GM18861 (cell line): ENCODE data around the gene MBOAT1.
"Not testable (repeated sequence)": the region's sequence is repeated elsewhere in the genome, so short reads cannot be mapped to it uniquely, and the experiment has no call there.

Experiments
- ATAC-seq: cut with Tn5 transposase; IDR thresholded peaks from one replicate; pipeline ENCODE4 v1.9.1; 2021; ENCODE audit not compliant: unreplicated experiment

Gene MBOAT1

GRCh38 chr6:20142866-20143265 lies 69.4 kb downstream of the MBOAT1 start:
- ATAC-seq, result no peak

- ATAC-seq, result no peak
Observed at GRCh38 chr6:20141931-20142330, 70.3 kb downstream of the MBOAT1 start.

- not testable (repeated sequence) for ATAC-seq
Observed at GRCh38 chr6:20139127-20139963, 72.9 kb downstream of the MBOAT1 start.

- ATAC-seq, result no peak
Observed at GRCh38 chr6:20137837-20138236, 74.4 kb downstream of the MBOAT1 start.

- ATAC-seq, result no peak
Observed at GRCh38 chr6:20137240-20137639, 75.0 kb downstream of the MBOAT1 start.

GRCh38 chr6:20135677-20136268 lies 76.5 kb downstream of the MBOAT1 start:
- ATAC-seq, result no peak

GRCh38 chr6:20134613-20135012 lies 77.7 kb downstream of the MBOAT1 start:
- no peak for ATAC-seq

- no peak for ATAC-seq
Observed at GRCh38 chr6:20129290-20130088, 82.8 kb downstream of the MBOAT1 start.

- no peak for ATAC-seq
Observed at GRCh38 chr6:20128018-20128417, 84.3 kb downstream of the MBOAT1 start.

- ATAC-seq, result peak; percentile 71
Observed at GRCh38 chr6:20126789-20127653, 85.2 kb downstream of the MBOAT1 start.

- no peak for ATAC-seq
Observed at GRCh38 chr6:20126102-20126752, 86.0 kb downstream of the MBOAT1 start.

- ATAC-seq, result no peak
Observed at GRCh38 chr6:20124545-20124944, 87.7 kb downstream of the MBOAT1 start.

GRCh38 chr6:20119485-20119884 lies 92.8 kb downstream of the MBOAT1 start:
- no peak for ATAC-seq

- ATAC-seq, result no peak
Observed at GRCh38 chr6:20118892-20119291, 93.4 kb downstream of the MBOAT1 start.

GRCh38 chr6:20117474-20117873 lies 94.8 kb downstream of the MBOAT1 start:
- ATAC-seq, result peak; percentile 87

GRCh38 chr6:20116792-20117191 lies 95.5 kb downstream of the MBOAT1 start:
- no peak for ATAC-seq

GRCh38 chr6:20115246-20115980 lies 96.9 kb downstream of the MBOAT1 start:
- no peak for ATAC-seq

- no peak for ATAC-seq
Observed at GRCh38 chr6:20113649-20114224, 98.5 kb downstream of the MBOAT1 start.

GRCh38 chr6:20112841-20113240 lies 99.4 kb downstream of the MBOAT1 start:
- no peak for ATAC-seq
